Neural cell (in vitro differentiated cells): ENCODE measurements around the gene VDAC1. TPM values are rescaled to one million over a fixed set of nuclear protein-coding genes. Genes with fewer than 3 reads are reported as not detected.
"Not testable (repeated sequence)": the region's sequence is repeated elsewhere in the genome, so short reads cannot be mapped to it uniquely, and the experiment has no call there.

Source experiments
- H2AFZ ChIP-seq: fragments of 200-600, 300-800 bp; sonication (generic), shearing (Covaris generic); 2 replicates; pipeline ENCODE4 v1.6.0; 2014; ENCODE audit warnings: low read depth, mild to moderate bottlenecking, antibody characterized with exemption, low read length, moderate library complexity
- H3F3A ChIP-seq: fragments of 200-600 bp; shearing (Covaris generic); 2 replicates; pipeline ENCODE4 v1.6.1; 2016; ENCODE audit warnings: mild to moderate bottlenecking, moderate library complexity, mixed read lengths, antibody characterized with exemption, low read length; ENCODE audit not compliant: insufficient read depth, poor library complexity, severe bottlenecking
- H3K27ac ChIP-seq: fragments of 200-600, 300-800 bp; sonication (generic), shearing (Covaris generic); 2 replicates; pipeline ENCODE4 v1.5.1; 2014; ENCODE audit warnings: mild to moderate bottlenecking, low read length, moderate library complexity
- H3K27me3 ChIP-seq: fragments of 300-800, 200-600 bp; sonication (generic), shearing (Covaris generic); 2 replicates; pipeline ENCODE4 v1.6.0; 2014; ENCODE audit warnings: mild to moderate bottlenecking, low read depth, low read length, moderate library complexity; ENCODE audit not compliant: insufficient read depth
- H3K36me3 ChIP-seq: fragments of 300-800, 200-600 bp; sonication (generic), shearing (Covaris generic); 2 replicates; pipeline ENCODE4 v1.5.1; 2014; ENCODE audit warnings: mild to moderate bottlenecking, antibody characterized with exemption, low read length, moderate library complexity; ENCODE audit not compliant: insufficient read depth
- H3K4me2 ChIP-seq: fragments of 300-800, 200-600 bp; sonication (generic), shearing (Covaris generic); 2 replicates; pipeline ENCODE4 v1.6.0; 2014; ENCODE audit warnings: mild to moderate bottlenecking, low read length
- H3K4me3 ChIP-seq: fragments of 300-800, 200-600 bp; sonication (generic), shearing (Covaris generic); 2 replicates; pipeline ENCODE4 v1.5.1; 2014; ENCODE audit warnings: mild to moderate bottlenecking, low read length, moderate library complexity
- H3K79me2 ChIP-seq: fragments of 200-600 bp; shearing (Covaris generic); replicated peaks from 2 replicates; pipeline ENCODE4 v1.6.0; 2014; ENCODE audit warnings: mild to moderate bottlenecking, low read length, moderate library complexity; ENCODE audit not compliant: insufficient read depth
- H3K9ac ChIP-seq: fragments of 300-800, 200-600 bp; sonication (generic), shearing (Covaris generic); 2 replicates; pipeline ENCODE4 v1.6.1; 2016; ENCODE audit warnings: mild to moderate bottlenecking, low read length, mixed read lengths
- H3K9me2 ChIP-seq: fragments of 200-600 bp; shearing (Covaris generic); 2 replicates; pipeline ENCODE4 v1.6.1; 2016; ENCODE audit warnings: mild to moderate bottlenecking, low read length, mixed read lengths; ENCODE audit not compliant: insufficient read depth
- H3K9me3 ChIP-seq: fragments of 200-600, 300-800 bp; sonication (generic), shearing (Covaris generic); 2 replicates; pipeline ENCODE4 v1.6.1; 2016; ENCODE audit warnings: mild to moderate bottlenecking, mixed run types, low read length, moderate library complexity, mixed read lengths
- H4K20me1 ChIP-seq: fragments of 200-600 bp; shearing (Covaris generic); 2 replicates; pipeline ENCODE4 v1.6.1; 2016; ENCODE audit warnings: mild to moderate bottlenecking, mixed run types; ENCODE audit not compliant: insufficient read depth
- CTCF ChIP-seq: fragments of 450-650 bp; IDR thresholded peaks from 2 replicates; pipeline ENCODE4 v1.5.1; 2014; ENCODE audit warnings: antibody characterized with exemption, mild to moderate bottlenecking, moderate library complexity; ENCODE audit not compliant: poor library complexity, severe bottlenecking
- EP300 ChIP-seq: fragments of 450-650 bp; conservative IDR thresholded peaks from 2 replicates; pipeline ENCODE4 v1.6.1; 2014; ENCODE audit warnings: antibody characterized with exemption, mild to moderate bottlenecking, moderate library complexity; ENCODE audit not compliant: poor library complexity, severe bottlenecking
- EZH2 ChIP-seq: fragments of 200-600, 300-800 bp; shearing (Covaris generic), sonication (generic); IDR thresholded peaks from 2 replicates; pipeline ENCODE4 v1.6.1; 2014; ENCODE audit warnings: antibody characterized with exemption, low read length, borderline replicate concordance, mild to moderate bottlenecking; ENCODE audit not compliant: insufficient read depth, poor library complexity, severe bottlenecking
- MXI1 ChIP-seq: fragments of 450-650 bp; conservative IDR thresholded peaks from 2 replicates; pipeline ENCODE4 v1.6.1; 2014; ENCODE audit warnings: antibody characterized with exemption, mild to moderate bottlenecking; ENCODE audit not compliant: poor library complexity, severe bottlenecking
- POLR2AphosphoS5 ChIP-seq: IDR thresholded peaks from 2 replicates; pipeline ENCODE4 v1.6.1; 2012
- RAD21 ChIP-seq: fragments of 450-650 bp; conservative IDR thresholded peaks from 2 replicates; pipeline ENCODE4 v1.6.1; 2014; ENCODE audit warnings: antibody characterized with exemption, mild to moderate bottlenecking, moderate library complexity
- REST ChIP-seq: IDR thresholded peaks from 2 replicates; pipeline ENCODE4 v1.6.1; 2012; ENCODE audit warnings: borderline replicate concordance
- SMC3 ChIP-seq: fragments of 450-650 bp; conservative IDR thresholded peaks from 2 replicates; pipeline ENCODE4 v1.6.1; 2014; ENCODE audit warnings: antibody characterized with exemption, mild to moderate bottlenecking, moderate library complexity; ENCODE audit not compliant: poor library complexity
- TAF1 ChIP-seq: IDR thresholded peaks from 2 replicates; pipeline ENCODE4 v1.6.1; 2012; ENCODE audit warnings: low read depth
- polyA plus RNA-seq: library from polyadenylated mRNA; depleted of rRNA; stranded (reverse); fragments of >200 nt; gene quantifications from 2 replicates; pipeline ENCODE4 v1.2.3, GENCODE V29; 2014

VDAC1 gene
- polyA plus RNA-seq, 1 donor from 2014 or later, result 307 TPM

GRCh38 chr5:133938929-133939328 is 65.8 kb downstream of the VDAC1 start:
- Histone ChIP-seq H3K4me3 (no peak overlapping the region), H3K27ac (no peak overlapping the region), H3K36me3 (no peaks in the 10 kb centered on the region), H3K79me2 (no peaks in the 10 kb centered on the region), H3F3A (no peaks in the 10 kb centered on the region), H4K20me1 (no peaks in the 10 kb centered on the region), H3K9ac (no peak overlapping the region), H2AFZ (no peak overlapping the region), H3K27me3 (no peaks in the 10 kb centered on the region), H3K4me2 (no peak overlapping the region), H3K9me2 (no peaks in the 10 kb centered on the region), H3K9me3 (no peaks in the 10 kb centered on the region)
- TF ChIP-seq EP300, result no peak
- no peak for TF ChIP-seq POLR2AphosphoS5
- no peak for TF ChIP-seq TAF1

GRCh38 chr5:133938039-133938821 is 66.5 kb downstream of the VDAC1 start:
- no peak for TF ChIP-seq TAF1
- H3K79me2 ChIP-seq, result no peaks in the 10 kb centered on the region
- no peak overlapping the region for H2AFZ ChIP-seq
- H4K20me1 ChIP-seq, result no peaks in the 10 kb centered on the region
- H3K4me2 ChIP-seq, result no peak overlapping the region
- H3K9ac ChIP-seq, result no peak overlapping the region
- H3K4me3 ChIP-seq, result no peak overlapping the region
- H3K9me3 ChIP-seq, result no peaks in the 10 kb centered on the region
- H3K27ac ChIP-seq, result no peak overlapping the region
- H3K27me3 ChIP-seq, result no peaks in the 10 kb centered on the region
- H3K9me2 ChIP-seq, result no peaks in the 10 kb centered on the region
- no peaks in the 10 kb centered on the region for H3F3A ChIP-seq
- no peaks in the 10 kb centered on the region for H3K36me3 ChIP-seq

- H4K20me1 ChIP-seq, H3K36me3 ChIP-seq: not testable (repeated sequence)
Observed at GRCh38 chr5:133937628-133938027, 67.1 kb downstream of the VDAC1 start.

GRCh38 chr5:133936651-133937015 is 68.1 kb downstream of the VDAC1 start:
- H3K9ac ChIP-seq, result no peak overlapping the region
- no peak overlapping the region for H2AFZ ChIP-seq
- H3K9me3 ChIP-seq, result no peaks in the 10 kb centered on the region
- H3K27ac ChIP-seq, result no peak overlapping the region
- H3K9me2 ChIP-seq, result no peaks in the 10 kb centered on the region
- no peaks in the 10 kb centered on the region for H3F3A ChIP-seq
- H3K4me3 ChIP-seq, result no peak overlapping the region
- no peaks in the 10 kb centered on the region for H3K27me3 ChIP-seq
- H3K4me2 ChIP-seq, result no peak overlapping the region
- TF ChIP-seq RAD21, result no peak
- TF ChIP-seq SMC3, result no peak
- no peak for TF ChIP-seq EZH2
- TF ChIP-seq EP300, result no peak
- TF ChIP-seq CTCF, result no peak
- no peak for TF ChIP-seq MXI1
- TF ChIP-seq REST, result no peak
- TF ChIP-seq TAF1, result no peak
- TF ChIP-seq POLR2AphosphoS5, result no peak
- no peaks in the 10 kb centered on the region for H4K20me1 ChIP-seq
- no peaks in the 10 kb centered on the region for H3K36me3 ChIP-seq
- no peaks in the 10 kb centered on the region for H3K79me2 ChIP-seq

More at GRCh38 chr5:133937628-133938027, 67.1 kb downstream of the VDAC1 start:
- not testable (repeated sequence) for H3K27me3 ChIP-seq, H3K27ac ChIP-seq, H3K79me2 ChIP-seq, H3F3A ChIP-seq, H3K4me3 ChIP-seq, H3K4me2 ChIP-seq, H3K9ac ChIP-seq, H3K9me3 ChIP-seq, H3K9me2 ChIP-seq, H2AFZ ChIP-seq
